HCT116 (cell line): ENCODE data around the gene CHD2. TPM values are rescaled to one million over a fixed set of nuclear protein-coding genes. Genes with fewer than 3 reads are reported as not detected.

ENCODE experiments used
- ATAC-seq: fragments of 200-7000 bp; cut with Tn5 transposase; 2 replicates; pipeline ENCODE4 v1.9.1; 2020; ENCODE audit warnings: mild to moderate bottlenecking, moderate library complexity
- BruUV-seq: library from RNA; stranded (reverse); fragments of 400-500 nt; replicated peaks from 2 replicates; lab custom pipeline; 2021; lab: Mats Ljungman, UMichigan
- CTCF ChIA-PET: fragments of 300-600 bp; sonication (Branson Sonifier 250); formaldehyde crosslinking; loops from one replicate; lab custom pipeline; 2021; ENCODE audit warnings: antibody characterized with exemption; lab: Charles Lee
- POLR2A ChIA-PET: fragments of 300-600, 350-600 bp; sonication (Branson Sonifier 250); formaldehyde crosslinking; loops from one replicate; lab custom pipeline; 2021; ENCODE audit warnings: antibody characterized with exemption; lab: Charles Lee
- RAD21 ChIA-PET, 2 experiments: fragments of 300-600 bp; sonication (Branson Sonifier 250); formaldehyde crosslinking; loops; one replicate each; lab custom pipeline; 2023; ENCODE audit warnings: low total read pairs in 2 of 2; ENCODE audit not compliant: uncharacterized antibody in 2 of 2, unreplicated experiment in 2 of 2, low non-redundant PET in 1 of 2; lab: Charles Lee
- DNase-seq: peaks from one replicate; pipeline ENCODE4 v3.0.0-alpha.2; 2010; ENCODE audit warnings: low read depth, low spot score
- H2AFZ ChIP-seq: fragments of 200-600 bp; shearing (Covaris generic), sonication (generic); 2 replicates; pipeline ENCODE4 v1.6.1; 2017; ENCODE audit warnings: low read depth, mixed run types, mixed read lengths, antibody characterized with exemption, low read length; ENCODE audit not compliant: poor library complexity, severe bottlenecking
- H3K27ac ChIP-seq: 2 replicates; pipeline ENCODE4 v1.5.1; 2012; ENCODE audit warnings: low read depth, low read length
- H3K27me3 ChIP-seq: fragments of 200-600 bp; sonication (generic); 2 replicates; pipeline ENCODE4 v1.6.1; 2016; ENCODE audit warnings: mixed run types, low read length, mixed read lengths; ENCODE audit not compliant: insufficient read depth
- H3K36me3 ChIP-seq, 2 experiments: fragments of 200-500 bp in 1 of 2; fragments of 200-600 bp in 1 of 2; sonication (Bioruptor generic) in 1 of 2; sonication (generic) in 1 of 2; 2 replicates each; pipeline versions ENCODE4 v1.5.1 to v1.6.1; 2014 to 2016; ENCODE audit warnings: low read length in 2 of 2, inconsistent platforms in 1 of 2, mixed read lengths in 1 of 2, mixed run types in 1 of 2; ENCODE audit not compliant: insufficient read depth in 2 of 2, control insufficient read depth in 1 of 2
- H3K4me1 ChIP-seq, 2 experiments: fragments of 200-600 bp in 1 of 2; sonication (generic) in 1 of 2; 2 replicates each; pipeline versions ENCODE4 v1.5.1 to v1.6.1; 2012 to 2017; ENCODE audit warnings: low read length in 2 of 2, inconsistent platforms in 1 of 2, mild to moderate bottlenecking in 1 of 2, mixed read lengths in 1 of 2, mixed run types in 1 of 2, moderate library complexity in 1 of 2; ENCODE audit not compliant: insufficient read depth in 2 of 2, control insufficient read depth in 1 of 2
- H3K4me2 ChIP-seq: fragments of 200-600 bp; sonication (generic); 2 replicates; pipeline ENCODE4 v1.6.1; 2017; ENCODE audit warnings: mixed run types, low read length, mixed read lengths
- H3K4me3 ChIP-seq, 2 experiments: fragments of 200-600 bp in 1 of 2; sonication (generic) in 1 of 2; replicated peaks in 1 of 2; 2 replicates each; pipeline ENCODE4 v1.5.1; 2011 to 2016; ENCODE audit warnings: low read length in 2 of 2, control low read depth in 1 of 2, low read depth in 1 of 2, mild to moderate bottlenecking in 1 of 2, mixed read lengths in 1 of 2, mixed run types in 1 of 2
- H3K79me2 ChIP-seq: fragments of 200-600 bp; sonication (generic); 2 replicates; pipeline ENCODE4 v1.6.1; 2017; ENCODE audit warnings: mild to moderate bottlenecking, mixed run types, low read length, moderate library complexity, mixed read lengths; ENCODE audit not compliant: insufficient read depth
- H3K9ac ChIP-seq: fragments of 200-600 bp; sonication (generic); 2 replicates; pipeline ENCODE4 v1.6.1; 2016; ENCODE audit warnings: low read length, mixed read lengths
- H3K9me2 ChIP-seq: fragments of 200-600 bp; sonication (generic), shearing (Covaris generic); 2 replicates; pipeline ENCODE4 v1.6.1; 2017; ENCODE audit warnings: mixed run types, mild to moderate bottlenecking, moderate library complexity; ENCODE audit not compliant: insufficient read depth
- H3K9me3 ChIP-seq, 2 experiments: fragments of 200-500 bp in 1 of 2; fragments of 200-600 bp in 1 of 2; sonication (Bioruptor generic) in 1 of 2; sonication (generic) in 1 of 2; 2 replicates each; pipeline ENCODE4 v1.6.1; 2014 to 2017; ENCODE audit warnings: low read length in 2 of 2, mixed read lengths in 2 of 2, inconsistent platforms in 1 of 2, low read depth in 1 of 2, mild to moderate bottlenecking in 1 of 2, mixed run types in 1 of 2, moderate library complexity in 1 of 2; ENCODE audit not compliant: control insufficient read depth in 1 of 2, insufficient read depth in 1 of 2
- H4K20me1 ChIP-seq: fragments of 200-600 bp; sonication (generic), shearing (Covaris generic); 2 replicates; pipeline ENCODE4 v1.6.1; 2017; ENCODE audit warnings: mixed run types, mild to moderate bottlenecking, moderate library complexity; ENCODE audit not compliant: insufficient read depth
- ATF3 ChIP-seq: IDR thresholded peaks from 2 replicates; pipeline ENCODE4 v1.6.1; 2012
- ELF1 ChIP-seq: IDR thresholded peaks from 2 replicates; pipeline ENCODE4 v1.6.1; 2012; ENCODE audit warnings: low read depth, borderline replicate concordance
- JUND ChIP-seq: IDR thresholded peaks from 2 replicates; pipeline ENCODE4 v1.6.1; 2012
- TCF7L2 ChIP-seq: IDR thresholded peaks from 2 replicates; pipeline ENCODE4 v1.7.0; 2011; ENCODE audit warnings: borderline replicate concordance, inconsistent platforms; ENCODE audit not compliant: insufficient read depth, insufficient read length; ENCODE audit errors: extremely low read depth
- YY1 ChIP-seq: IDR thresholded peaks from 2 replicates; pipeline ENCODE4 v1.6.1; 2011; ENCODE audit warnings: low read length, low read depth, moderate library complexity, mild to moderate bottlenecking; ENCODE audit not compliant: insufficient replicate concordance; ENCODE audit errors: extremely low read depth
- ZBTB33 ChIP-seq: IDR thresholded peaks from 2 replicates; pipeline ENCODE4 v1.6.1; 2011; ENCODE audit warnings: mild to moderate bottlenecking, low read length, moderate library complexity; ENCODE audit not compliant: insufficient replicate concordance; ENCODE audit errors: extremely low read depth
- ZFX ChIP-seq: fragments of 450-650 bp; IDR thresholded peaks from 2 replicates; pipeline ENCODE4 v1.6.1; 2017
- intact Hi-C: fragments of 100-400 bp; cut with micrococcal nuclease; formaldehyde crosslinking; loops from 2 replicates; pipeline ENCODE4 v1.10.0; 2022
- total RNA-seq: library from RNA; stranded (reverse); gene quantifications from one replicate; pipeline ENCODE4 v1.2.1, GENCODE V29; 2021; ENCODE audit not compliant: unreplicated experiment

CHD2 gene
- total RNA-seq, 1 experiment from 2014 or later, result 116 TPM

GRCh38 chr15:93036951-93037819, 137.1 kb downstream of the CHD2 start:
- ChIA-PET RAD21 (interaction anchor here in 1 of 2 experiments (1.9 kb wide), 1 partner anchor 1083 kb away, joined by 4 read pairs; no protein-coding TSS in a partner anchor), CTCF (interaction anchor here (3.1 kb wide), 1 partner anchor 1083 kb away, joined by 17 read pairs; no protein-coding TSS in a partner anchor), POLR2A (no interaction called here)
- Histone ChIP-seq H2AFZ (no peak overlapping the region), H3K9me2 (no peaks in the 10 kb centered on the region), H3K36me3 (no peaks in the 10 kb centered on the region), H3K27me3 (no peaks in the 10 kb centered on the region), H3K9ac (no peak overlapping the region), H3K27ac (no peak overlapping the region), H3K79me2 (no peaks in the 10 kb centered on the region), H4K20me1 (no peaks in the 10 kb centered on the region), H3K9me3 (no peaks in the 10 kb centered on the region), H3K4me2 (no peak overlapping the region), H3K4me1 (peaks cover 0 to 9% of the 10 kb centered on the region in 2 experiments; a peak in 1 of 4 replicates), H3K4me3 (no peak overlapping the region)
- no TSS peak for BruUV-seq
- no peak for TF ChIP-seq YY1
- TF ChIP-seq ZBTB33, result no peak
- no peak for TF ChIP-seq JUND
- no peak for TF ChIP-seq TCF7L2
- TF ChIP-seq ELF1, result no peak
- TF ChIP-seq ATF3, result no peak
- TF ChIP-seq ZFX, result no peak
- ATAC-seq (no peak), DNase-seq (no peak)
- intact Hi-C loops, result loop anchor here (2.0 kb wide), 1 partner anchor 938 kb away; no protein-coding TSS in a partner anchor
